OCI-LY3 (cell line): Measurements from ENCODE around the gene GTF2H1.

Source experiments
- EZH2phosphoT487 ChIP-seq: fragments of 200-600 bp; shearing (Covaris generic); IDR thresholded peaks from 2 replicates; pipeline ENCODE4 v1.6.1; 2018; ENCODE audit warnings: antibody characterized with exemption, mixed run types, low read depth
- TF ChIP-seq, protein P1 (sequence below): fragments of 200-600, 300-600 bp; sonication (generic); IDR thresholded peaks from 2 replicates; pipeline ENCODE4 v1.5.1; 2014; ENCODE audit warnings: antibody characterized with exemption, low read length, low read depth

DNA sequence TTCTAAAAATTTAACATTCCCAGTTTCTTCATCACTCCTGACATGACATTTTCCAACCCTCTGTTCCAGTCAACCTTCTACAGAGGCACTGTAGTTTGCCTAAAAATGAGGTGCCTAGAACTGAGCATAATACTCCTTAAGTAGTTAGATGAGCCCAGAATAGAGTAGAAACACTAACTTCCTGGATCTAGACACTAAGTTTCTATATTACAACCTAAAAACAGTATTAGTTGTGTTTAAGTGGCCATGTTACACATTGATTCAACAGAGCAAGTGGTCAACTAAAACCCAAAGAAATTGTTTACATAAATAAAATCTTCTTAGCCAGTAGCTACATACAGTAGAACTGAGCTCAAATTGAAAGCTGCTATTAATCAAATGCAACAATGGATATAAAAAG is 1.8 kb upstream of the GTF2H1 start:
- TF ChIP-seq, protein P1, sequence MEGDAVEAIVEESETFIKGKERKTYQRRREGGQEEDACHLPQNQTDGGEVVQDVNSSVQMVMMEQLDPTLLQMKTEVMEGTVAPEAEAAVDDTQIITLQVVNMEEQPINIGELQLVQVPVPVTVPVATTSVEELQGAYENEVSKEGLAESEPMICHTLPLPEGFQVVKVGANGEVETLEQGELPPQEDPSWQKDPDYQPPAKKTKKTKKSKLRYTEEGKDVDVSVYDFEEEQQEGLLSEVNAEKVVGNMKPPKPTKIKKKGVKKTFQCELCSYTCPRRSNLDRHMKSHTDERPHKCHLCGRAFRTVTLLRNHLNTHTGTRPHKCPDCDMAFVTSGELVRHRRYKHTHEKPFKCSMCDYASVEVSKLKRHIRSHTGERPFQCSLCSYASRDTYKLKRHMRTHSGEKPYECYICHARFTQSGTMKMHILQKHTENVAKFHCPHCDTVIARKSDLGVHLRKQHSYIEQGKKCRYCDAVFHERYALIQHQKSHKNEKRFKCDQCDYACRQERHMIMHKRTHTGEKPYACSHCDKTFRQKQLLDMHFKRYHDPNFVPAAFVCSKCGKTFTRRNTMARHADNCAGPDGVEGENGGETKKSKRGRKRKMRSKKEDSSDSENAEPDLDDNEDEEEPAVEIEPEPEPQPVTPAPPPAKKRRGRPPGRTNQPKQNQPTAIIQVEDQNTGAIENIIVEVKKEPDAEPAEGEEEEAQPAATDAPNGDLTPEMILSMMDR = no peak
- TF ChIP-seq EZH2phosphoT487 = no peak
